ENCODE measurements around the gene CNMD.

DNA sequence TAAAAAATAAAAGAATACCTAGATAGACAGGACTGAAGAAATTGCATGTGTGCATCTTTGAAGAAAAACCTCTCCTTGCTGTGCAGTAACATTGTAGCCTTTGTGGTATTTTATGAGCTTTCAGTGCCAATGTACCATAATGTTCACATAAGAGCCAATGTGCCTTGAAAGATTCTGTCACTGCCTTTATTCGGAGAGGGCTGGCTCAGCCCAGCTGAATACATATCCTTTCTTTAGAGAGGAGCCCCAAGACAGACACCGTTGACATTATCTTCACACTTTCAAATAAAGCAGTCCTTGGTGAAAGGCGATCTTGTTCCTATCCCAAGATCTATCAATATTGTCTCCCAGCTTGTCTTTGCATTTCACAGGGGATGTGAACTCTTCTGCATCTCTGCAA is 18.5 kb upstream of the CNMD start:
- no peak for TF ChIP-seq EZH2phosphoT487 (IDR thresholded peaks at IDR 0.05; ENCODE audit: insufficient read depth, low read depth)
- TF ChIP-seq EZH2 (IDR thresholded peaks at IDR 0.05; ENCODE audit: insufficient read depth, poor library complexity, severe bottlenecking) = no peak
